Urothelium cell line (cell line): ENCODE data around the gene BMI1.
"Not testable (repeated sequence)": the region's sequence is repeated elsewhere in the genome, so short reads cannot be mapped to it uniquely, and the experiment has no call there.

Source experiments
- DNase-seq: peaks from one replicate; pipeline ENCODE4 v3.0.0; 2011; ENCODE audit warnings: low spot score, mixed read lengths
- FAIRE-seq: peaks from 2 replicates; lab custom pipeline; 2011; peaks lifted over from hg19 to GRCh38; lab: Jason Lieb, UNC

The BMI1 gene

DNA sequence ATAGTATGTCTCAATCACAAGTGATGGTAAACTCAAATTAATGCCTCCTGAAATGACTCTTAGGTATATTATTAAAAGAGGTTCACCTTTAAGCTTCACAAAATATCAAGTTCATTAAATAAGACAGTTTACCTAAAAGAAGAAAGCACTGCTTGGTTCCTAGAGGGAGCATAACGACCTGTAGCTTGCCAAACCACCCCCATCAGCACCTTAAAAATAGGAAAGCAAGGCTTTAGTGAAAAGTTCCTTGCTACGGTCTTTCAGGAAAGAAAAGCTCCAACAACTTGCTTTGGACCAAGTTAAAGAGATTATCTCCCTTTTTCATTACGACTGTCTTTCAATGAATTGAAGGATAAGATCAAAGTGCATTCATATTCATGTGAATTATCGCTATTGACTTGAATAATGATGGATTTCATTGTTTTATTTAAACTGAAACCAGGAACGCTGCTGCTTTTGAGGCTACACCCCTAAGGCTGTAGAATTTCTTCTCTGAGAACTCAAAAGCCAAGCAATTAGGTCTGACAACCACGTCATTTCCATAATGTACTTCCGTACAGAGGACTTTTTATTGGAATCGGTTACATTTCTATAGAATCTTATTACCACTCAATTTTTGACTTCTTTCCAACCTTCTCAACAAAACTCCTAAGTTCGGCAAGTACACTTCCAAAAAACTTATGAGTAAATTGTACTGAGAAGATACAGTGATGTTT is 17.4 kb downstream of the BMI1 start:
- DNase-seq (no peak), FAIRE-seq (no peak)

DNA sequence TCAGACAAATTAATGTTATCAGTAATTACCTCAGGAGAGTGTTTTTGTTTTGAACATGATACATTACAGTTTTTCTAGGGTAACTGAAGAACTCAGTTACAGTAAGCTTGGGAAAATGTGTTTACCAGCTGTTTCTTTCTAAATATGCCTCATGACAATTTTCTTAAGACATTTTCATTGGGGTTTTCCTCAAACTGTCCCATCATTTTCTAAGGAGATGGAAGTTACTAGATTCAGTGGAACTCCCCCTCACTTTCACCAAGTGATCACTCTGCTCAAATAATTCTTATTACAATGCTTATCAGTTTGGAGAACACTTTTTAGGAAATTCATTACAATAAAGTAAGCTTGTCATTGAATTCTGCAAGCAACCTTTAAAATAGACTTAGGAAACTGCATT is 18.0 kb downstream of the BMI1 start:
- FAIRE-seq (no peak), DNase-seq (no peak)

DNA sequence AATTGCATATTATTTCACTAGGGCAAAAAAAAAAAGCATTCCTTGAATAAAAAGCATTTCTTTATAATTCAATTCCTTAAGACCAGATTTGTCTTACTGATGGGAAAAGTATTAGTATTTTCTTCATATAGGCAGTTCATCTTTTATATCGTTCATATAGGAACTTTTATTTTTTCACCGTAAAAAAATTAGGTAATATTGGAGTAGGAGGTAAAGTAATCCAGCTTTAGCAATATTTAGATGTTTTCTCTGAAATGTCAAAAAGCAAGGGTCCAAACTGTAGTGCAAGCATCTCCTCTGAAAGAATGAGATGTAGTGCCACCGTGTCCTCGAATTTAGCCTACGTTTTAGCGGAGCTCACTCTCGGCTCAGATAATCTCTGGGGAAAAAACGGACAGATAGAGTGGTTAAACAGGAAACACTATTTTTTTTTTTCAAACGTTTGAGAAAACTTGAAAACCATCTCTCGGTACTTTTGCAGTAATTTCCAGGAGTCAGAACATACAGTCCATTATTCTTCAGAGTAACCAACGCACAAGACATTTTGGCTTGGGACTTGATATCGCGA is 18.9 kb downstream of the BMI1 start:
- no peak for FAIRE-seq
- DNase-seq = no peak

DNA sequence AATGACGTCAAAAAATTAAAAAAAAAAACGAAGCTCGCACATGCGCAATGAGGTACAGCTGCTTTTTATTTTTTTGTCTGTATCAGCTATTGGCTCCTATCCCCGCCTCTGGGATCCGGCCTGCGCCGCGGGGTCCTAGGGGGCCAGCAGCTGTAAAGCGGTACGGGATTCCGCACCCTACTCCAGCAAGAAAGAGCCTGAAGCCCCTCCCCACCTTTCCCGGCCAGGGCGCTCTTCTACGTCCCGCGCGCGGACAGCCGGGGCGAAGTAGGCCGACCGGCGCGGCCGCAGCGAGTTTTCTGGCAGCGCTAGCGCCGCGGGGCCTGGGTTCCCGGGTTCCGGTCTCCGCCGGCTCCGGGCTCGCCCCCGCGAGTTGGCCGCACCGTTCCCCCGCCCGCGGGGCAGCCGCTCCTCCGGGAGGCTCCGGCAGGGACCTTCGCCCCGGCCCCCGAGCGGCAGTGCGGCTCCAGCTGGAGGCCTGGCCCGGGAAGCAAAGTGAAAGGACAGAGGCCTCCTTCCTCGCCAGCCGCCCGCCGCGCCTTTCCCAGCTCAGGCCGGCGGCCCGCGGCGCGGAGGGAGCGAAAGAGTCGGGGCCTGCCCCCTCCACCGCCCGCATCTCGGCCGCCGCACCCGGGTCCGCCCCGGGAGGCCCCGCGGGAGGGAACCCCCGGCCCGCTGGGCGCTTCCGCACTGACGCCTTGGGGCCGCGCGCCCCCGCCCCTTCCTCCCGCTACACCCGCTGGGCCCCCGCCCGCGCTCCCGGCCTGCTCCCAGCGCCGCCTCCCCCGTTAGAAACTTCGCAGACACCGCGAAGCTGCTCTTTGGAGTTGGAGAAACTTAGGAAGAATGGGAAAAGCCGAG is 19.7 kb downstream of the BMI1 start:
- DNase-seq = peak; percentile 65
- FAIRE-seq = no peak

DNA sequence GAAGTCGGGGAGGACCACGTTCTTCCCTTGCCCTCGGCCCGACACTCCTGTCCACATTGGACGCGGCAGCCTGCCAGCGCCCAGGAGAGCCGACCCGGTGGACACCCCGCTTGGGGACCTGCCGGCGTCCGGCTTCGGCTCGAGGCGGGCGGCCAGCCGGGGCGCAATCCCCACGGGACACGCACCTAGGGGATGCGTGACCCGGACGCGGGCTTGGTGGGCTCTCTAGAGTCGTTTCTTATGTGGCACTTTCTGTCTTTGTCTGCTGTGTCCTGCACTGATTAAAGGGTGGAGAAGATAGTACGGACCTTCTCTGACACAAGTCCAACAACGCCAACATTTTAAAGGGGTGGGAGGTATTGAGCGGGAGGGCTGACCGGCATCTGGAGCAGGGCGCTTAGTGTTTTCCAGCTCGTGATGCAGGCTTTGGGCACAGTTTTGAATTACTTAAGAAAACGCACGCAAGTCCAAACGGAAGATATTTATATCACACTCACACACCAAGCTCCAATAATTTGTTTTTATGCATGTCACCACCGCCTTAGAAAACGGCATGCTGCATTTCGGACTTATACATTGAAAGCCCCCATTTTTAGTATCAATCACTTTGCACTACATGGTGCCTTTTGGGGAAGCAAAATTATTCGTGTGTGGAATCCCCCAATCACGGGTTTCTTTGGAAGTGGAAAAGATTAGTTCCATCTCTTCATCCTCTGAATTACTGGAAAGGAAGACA is 20.5 kb downstream of the BMI1 start:
- FAIRE-seq = no peak
- DNase-seq = peak; percentile 13

DNA sequence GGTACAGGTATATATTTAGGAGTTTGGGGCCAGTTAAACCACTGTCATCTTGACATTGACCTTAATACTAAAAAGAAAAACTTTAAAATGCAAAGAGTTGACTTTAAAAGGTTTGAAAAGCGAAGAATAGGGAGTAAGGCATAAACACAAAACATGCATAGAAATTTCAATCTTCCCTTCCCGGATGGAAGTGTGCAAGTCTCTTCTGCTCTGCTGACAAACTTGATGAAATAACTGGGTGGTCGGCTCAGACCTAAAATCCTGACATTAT is 21.0 kb downstream of the BMI1 start:
- FAIRE-seq (no peak), DNase-seq (no peak)

DNA sequence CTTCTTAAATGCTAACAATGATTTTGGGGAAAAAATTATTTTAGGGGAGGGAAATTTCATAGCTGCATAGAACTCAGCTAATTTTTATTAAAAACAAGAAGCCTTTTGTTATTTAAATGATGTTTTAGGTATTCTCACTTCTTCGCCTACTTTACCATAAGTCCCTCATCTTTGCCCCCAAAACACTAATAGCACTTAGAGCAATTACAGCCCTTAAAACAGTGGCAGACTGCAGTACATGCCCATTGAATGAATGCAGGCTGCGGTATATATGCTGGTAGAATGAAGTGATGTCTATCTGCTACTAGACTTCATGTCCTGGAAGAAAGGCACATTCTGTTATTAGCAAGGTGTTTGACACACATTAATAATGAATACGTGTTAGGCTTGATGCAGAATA is 21.5 kb downstream of the BMI1 start:
- DNase-seq = no peak
- no peak for FAIRE-seq

DNA sequence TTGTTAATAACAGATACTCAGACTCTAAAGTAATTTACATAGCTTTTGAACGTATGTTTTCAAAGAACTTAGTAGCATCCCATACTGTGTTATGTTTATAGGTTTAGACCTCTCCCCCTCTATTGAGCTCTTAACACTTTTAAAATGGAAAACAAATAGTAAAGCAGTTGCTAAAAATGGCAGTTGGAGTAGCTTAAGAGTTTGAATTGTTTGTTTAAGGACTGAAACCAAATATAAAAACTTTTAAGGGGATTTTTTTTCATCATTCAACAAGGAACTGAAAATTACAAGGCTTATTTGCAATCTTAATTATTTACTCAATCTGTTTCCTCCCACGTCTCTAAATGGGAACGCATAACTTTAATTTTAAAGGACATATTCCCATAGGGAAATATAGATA is 22.8 kb downstream of the BMI1 start:
- DNase-seq (no peak), FAIRE-seq (no peak)

DNA sequence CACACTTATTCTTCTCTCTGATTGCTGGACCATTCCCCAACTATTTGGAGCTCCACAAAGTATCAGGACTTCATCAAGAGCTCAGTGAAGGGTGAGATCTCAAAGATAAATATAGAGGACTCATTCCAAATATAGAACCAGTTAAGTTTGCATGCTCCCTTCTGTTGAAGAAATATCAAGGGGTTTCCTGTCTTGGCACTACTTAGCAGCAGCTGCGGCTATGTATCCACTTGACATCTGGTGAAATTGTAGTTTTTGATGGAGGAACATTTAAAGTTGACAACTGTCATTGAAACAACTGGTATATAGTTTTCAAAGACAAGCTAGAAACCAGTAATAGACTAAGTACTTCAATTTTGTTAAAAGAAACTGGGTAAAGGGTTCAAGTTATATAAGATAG is 23.4 kb downstream of the BMI1 start:
- DNase-seq (no peak), FAIRE-seq (no peak)

DNA sequence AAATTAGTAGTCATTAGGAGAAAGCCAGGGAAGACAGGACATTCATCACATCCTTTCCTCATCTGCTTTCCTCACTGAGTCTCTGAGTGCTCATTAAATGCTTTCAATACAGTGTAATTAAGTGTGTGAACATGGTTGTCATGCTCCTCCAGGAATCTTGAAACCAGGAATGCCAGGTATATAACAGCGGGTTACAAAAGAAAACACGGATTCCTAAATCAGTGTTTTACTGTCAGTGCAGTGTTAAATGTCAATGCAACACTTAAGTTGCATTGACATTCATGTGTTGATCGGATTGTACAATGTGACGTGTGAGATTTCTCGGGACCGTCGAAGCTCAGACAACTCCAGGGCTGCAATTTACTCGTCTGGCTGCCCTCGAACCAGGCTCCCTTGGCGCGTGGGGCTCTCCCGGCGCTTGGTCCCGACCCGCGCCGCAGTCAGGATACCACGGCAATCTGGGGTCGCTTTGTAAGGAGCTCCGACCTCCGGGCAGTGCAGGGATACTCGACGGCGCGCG is 23.9 kb downstream of the BMI1 start:
- FAIRE-seq (no peak), DNase-seq (no peak)

DNA sequence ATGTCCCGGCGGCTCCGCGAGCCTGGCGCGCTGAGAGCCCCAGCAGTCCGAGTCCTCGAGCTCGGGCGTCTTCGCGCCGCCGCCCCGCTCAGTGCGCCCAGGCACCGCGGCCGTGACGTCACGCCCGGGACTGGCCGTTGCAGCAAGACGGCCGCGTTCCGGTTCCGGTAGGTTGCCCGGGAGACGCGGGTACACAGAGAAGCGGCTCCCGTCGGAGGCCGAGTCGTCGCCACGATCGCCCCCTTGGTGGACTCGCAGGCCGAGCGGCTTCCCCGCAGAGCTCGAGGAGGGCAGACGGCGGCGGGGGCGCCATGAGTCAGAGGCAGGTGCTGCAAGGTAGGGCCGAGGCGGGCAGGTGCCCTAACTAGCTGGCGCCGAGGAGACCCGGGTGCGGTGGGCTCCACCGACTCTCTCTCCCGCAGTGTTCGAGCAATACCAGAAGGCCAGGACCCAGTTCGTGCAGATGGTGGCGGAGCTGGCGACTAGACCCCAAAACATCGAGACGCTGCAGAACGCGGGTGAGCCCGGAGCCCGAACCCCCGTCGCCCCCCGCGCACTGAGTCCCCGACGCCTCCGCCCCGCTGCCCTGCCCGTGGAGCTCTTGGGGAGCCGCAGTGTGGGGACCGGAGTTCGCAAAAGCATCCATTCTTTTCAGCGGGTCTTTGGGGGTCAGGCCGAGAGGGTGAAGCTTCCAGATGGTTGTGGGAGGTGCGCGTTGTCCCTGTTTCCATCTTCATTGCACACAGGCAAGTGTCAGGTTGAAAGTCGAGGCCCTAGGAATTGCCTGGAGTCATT is 24.6 kb downstream of the BMI1 start, which contains the start of gene SPAG6:
Gene SPAG6 (plus strand): TSS at position 196 of the 795 bp plus-strand sequence. CDS start 116 bp downstream, at position 312.
- DNase-seq = no peak
- FAIRE-seq = no peak

DNA sequence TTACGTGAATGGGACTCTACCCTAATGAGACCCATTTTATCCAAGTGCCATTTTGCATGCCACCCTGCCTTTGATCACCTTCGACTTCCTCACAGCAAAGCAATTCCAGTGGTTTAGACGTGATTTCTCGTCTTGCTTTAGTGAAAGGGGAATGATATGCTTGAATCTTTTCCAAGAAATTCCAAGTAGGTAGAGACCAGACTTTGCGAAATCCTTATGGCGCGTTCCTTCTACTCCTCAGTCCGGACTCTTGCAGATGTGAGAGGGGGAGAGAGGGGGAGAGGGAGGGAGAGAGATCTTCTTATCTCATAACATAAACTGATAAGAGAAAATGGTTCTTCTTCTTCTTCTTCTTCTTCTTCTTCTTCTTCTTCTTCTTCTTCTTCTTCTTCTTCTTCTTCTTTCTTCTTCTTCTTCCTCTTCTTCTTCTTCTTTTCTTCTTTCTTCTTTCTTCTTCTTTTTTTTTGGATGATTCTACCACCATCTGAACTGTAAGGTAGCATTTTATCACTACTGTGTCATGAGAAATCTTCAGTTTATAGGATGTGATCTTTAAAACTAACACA is 25.3 kb downstream of the BMI1 start:
- no peak for FAIRE-seq

DNA sequence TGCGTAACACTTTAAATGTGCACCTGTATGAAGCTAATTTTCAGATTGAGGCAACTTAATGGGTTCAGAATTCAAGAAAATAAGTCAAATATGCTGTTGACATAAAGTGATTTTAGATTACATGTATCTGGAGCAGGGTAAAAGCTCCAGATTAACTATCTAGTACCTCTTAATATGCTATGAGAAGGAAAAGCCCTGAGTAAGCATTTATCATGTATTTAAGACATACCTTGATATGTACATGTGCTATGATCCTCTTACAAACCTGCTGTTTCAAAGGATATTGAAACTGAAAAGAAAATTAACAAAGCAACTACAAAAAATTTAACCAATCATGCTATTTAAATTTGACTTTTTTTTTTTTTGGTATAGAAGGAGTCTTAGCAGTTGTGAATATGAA is 28.9 kb downstream of the BMI1 start:
- DNase-seq = no peak
- FAIRE-seq = no peak

More for the DNA sequence above, 25.3 kb downstream of the BMI1 start:
- DNase-seq = no peak

DNA sequence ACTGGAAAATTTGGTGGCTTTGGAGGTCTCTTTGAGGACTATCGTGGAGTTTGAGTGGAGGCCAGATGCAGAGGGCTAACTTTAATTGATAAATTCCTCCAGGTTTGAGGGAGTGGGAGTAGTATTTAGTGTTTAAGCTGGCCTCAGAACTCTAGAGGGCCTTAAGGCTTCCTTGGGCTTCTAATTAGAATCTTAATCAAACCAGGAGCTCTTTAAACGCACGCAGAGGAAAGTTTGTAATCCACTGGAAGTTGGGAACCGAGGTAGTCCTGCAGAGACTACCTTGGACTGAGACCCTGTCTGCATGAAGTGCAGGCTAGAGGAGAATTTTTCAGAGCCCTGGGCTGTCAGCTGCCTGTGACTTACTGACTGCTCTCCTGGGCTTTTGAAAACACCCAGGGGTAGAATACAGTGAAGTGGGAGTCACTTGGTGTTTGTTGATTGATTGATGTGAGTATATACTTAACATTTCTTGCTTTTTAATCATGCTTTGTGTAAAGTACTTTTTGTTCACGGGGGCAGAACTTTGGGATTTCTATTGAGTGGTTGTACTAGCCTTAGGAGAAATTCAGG is 30.3 kb downstream of the BMI1 start:
- no peak for DNase-seq
- FAIRE-seq = no peak

DNA sequence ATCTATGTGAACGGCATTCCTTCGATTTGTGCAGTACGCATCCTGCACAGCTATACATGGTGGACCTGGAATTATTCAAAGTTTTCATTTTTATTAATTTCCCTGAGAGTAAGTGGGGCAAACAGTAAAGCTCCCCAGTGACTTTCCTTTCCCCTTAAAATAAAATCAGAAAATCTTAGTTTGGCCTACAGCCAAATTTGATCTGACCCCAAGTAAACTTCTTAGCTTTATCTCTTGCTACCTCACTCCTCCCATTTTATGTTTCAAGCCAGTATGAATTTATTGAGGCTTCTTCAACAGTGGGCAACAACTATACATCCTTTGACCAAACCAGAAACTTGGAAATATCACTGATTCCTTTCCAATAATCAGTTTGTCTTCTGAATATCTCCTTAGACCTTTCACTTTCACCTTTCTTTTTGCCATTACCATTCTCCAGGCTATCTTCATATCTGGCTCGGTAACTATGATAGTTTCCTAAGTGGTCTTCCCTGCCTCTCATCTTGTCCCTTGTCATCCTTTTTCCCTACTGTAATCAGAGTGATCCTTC is 35.5 kb downstream of the BMI1 start:
- FAIRE-seq (no peak), DNase-seq (no peak)

DNA sequence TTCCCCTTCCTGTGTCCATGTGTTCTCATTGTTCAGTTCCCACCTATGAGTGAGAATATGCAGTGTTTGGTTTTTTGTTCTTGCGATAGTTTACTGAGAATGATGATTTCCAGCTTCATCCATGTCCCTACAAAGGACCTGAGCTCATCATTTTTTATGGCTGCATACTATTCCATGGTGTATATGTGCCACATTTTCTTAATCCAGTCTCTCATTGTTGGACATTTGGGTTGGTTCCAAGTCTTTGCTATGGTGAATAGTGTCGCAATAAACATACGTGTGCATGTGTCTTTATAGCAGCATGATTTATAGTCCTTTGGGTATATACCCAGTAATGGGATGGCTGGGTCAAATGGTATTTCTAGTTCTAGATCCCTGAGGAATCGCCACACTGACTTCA is 36.9 kb downstream of the BMI1 start:
- DNase-seq, FAIRE-seq: not testable (repeated sequence)

DNA sequence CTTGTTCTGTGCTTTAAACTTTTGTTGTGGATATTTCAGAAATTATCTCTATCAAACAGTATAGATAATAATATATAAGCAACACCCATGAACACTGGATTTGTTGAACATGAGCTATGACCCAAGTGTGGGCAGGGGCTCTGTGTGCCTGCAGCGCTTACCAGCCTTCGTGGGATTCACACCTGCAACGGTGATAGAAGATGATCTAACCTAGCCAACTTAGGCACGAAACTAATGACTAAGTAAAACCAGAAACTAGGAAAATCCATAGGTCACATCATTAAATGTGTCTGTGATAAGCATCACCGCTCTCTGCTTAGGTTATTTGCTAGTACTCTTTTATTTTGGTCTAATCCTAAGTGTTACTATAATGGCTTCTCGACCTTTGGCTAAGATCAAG is 42.4 kb downstream of the BMI1 start:
- no peak for DNase-seq
- FAIRE-seq = no peak

DNA sequence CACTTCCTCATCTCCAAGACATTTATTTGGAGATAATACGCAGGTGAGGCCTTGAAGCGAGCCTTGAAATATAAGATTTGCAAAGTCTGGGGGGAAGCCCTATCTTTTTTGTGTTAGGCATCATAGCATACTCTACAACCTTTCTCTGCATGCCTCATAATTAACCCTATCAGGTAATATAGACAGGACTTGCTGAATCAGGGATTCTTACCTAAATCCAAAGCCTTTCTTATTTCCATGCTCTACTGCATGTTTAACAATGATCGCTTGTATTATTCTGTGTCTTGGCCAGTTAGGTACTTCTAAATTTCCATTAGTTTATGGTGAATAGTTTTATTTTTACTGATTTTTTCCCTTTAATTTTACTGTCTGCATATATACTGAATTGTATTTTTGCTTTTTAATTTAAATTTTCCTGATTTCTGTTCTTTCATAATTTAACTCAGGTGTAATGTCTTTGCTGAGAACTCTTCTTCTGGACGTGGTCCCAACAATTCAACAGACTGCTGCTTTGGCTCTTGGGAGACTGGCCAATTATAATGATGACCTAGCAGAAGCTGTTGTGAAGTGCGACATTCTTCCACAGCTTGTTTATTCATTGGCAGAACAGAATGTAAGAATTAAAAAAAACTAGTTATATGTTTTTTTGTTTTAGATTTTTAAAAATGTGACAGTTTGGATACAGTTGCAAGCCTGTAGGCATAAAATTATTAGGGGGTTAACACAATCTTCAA is 43.7 kb downstream of the BMI1 start:
- no peak for FAIRE-seq
- no peak for DNase-seq

DNA sequence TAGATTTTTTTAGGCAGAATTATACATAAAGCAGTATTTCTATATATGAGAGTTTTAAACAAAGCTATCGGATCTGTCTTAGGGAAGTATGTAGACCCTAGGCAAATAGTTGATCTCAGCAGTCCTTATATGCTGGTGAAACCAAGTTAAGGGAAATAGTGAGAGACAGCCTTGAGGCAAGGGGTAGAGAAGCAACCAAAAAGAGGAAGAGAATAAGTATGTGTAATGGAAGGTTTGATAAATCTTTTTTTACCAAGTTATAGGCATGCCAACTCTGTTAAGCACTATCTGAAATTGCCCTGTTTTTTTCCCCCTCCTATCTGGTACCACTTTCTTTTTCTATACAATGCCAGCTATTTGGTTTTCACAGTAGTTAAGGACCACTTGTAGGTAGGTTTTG is 44.3 kb downstream of the BMI1 start:
- FAIRE-seq (no peak), DNase-seq (no peak)
